OCI-LY7 (cell line): Measurements from ENCODE around the gene RBM33. TPM values are rescaled to one million over a fixed set of nuclear protein-coding genes. Genes with fewer than 3 reads are reported as not detected.
"Not testable (repeated sequence)": the region's sequence is repeated elsewhere in the genome, so short reads cannot be mapped to it uniquely, and the experiment has no call there.

Source experiments
- BruUV-seq: library from RNA; stranded (reverse); fragments of 400-500 nt; replicated peaks from 2 replicates; lab custom pipeline; 2021; lab: Mats Ljungman, UMichigan
- CTCF ChIA-PET: fragments of 300-600 bp; sonication (Branson Sonifier 250); formaldehyde crosslinking; loops from one replicate; lab custom pipeline; 2022; ENCODE audit warnings: antibody characterized with exemption; ENCODE audit not compliant: unreplicated experiment; lab: Charles Lee
- POLR2A ChIA-PET: fragments of 300-600 bp; sonication (Branson Sonifier 250); formaldehyde crosslinking; loops from one replicate; lab custom pipeline; 2022; ENCODE audit warnings: antibody characterized with exemption; lab: Charles Lee
- DNase-seq: peaks from one replicate; pipeline ENCODE4 v3.0.0-alpha.2; 2015; ENCODE audit warnings: low spot score
- H2AFZ ChIP-seq: fragments of 200-600 bp; sonication (generic), shearing (Covaris generic); 2 replicates; pipeline ENCODE4 v1.6.1; 2014; ENCODE audit warnings: mild to moderate bottlenecking, antibody characterized with exemption, low read length, moderate library complexity
- H3K27ac ChIP-seq: fragments of 200-600 bp; sonication (generic); 2 replicates; pipeline ENCODE4 v1.5.1; 2014; ENCODE audit warnings: mixed run types, low read depth, mild to moderate bottlenecking, moderate library complexity, low read length, inconsistent platforms; ENCODE audit not compliant: poor library complexity, severe bottlenecking
- H3K36me3 ChIP-seq: fragments of 200-600 bp; sonication (generic); 2 replicates; pipeline ENCODE4 v1.6.1; 2014; ENCODE audit warnings: mild to moderate bottlenecking, antibody characterized with exemption, low read length, moderate library complexity, mixed read lengths; ENCODE audit not compliant: insufficient read depth
- H3K4me1 ChIP-seq: fragments of 200-600 bp; sonication (generic); 2 replicates; pipeline ENCODE4 v1.5.1; 2014; ENCODE audit warnings: mild to moderate bottlenecking, low read length; ENCODE audit not compliant: insufficient read depth, poor library complexity, severe bottlenecking
- H3K4me2 ChIP-seq: fragments of 200-600 bp; sonication (generic); 2 replicates; pipeline ENCODE4 v1.6.1; 2014; ENCODE audit warnings: mild to moderate bottlenecking, low read length
- H3K4me3 ChIP-seq: fragments of 200-600 bp; sonication (generic); 2 replicates; pipeline ENCODE4 v1.5.1; 2014; ENCODE audit warnings: mild to moderate bottlenecking, low read depth, low read length; ENCODE audit not compliant: poor library complexity, severe bottlenecking
- H3K79me2 ChIP-seq: fragments of 200-600 bp; sonication (generic); 2 replicates; pipeline ENCODE4 v1.6.1; 2016; ENCODE audit warnings: low read depth, mild to moderate bottlenecking, low read length, moderate library complexity, mixed read lengths; ENCODE audit not compliant: insufficient read depth
- H3K9me2 ChIP-seq: fragments of 200-600 bp; sonication (generic); 2 replicates; pipeline ENCODE4 v1.6.1; 2016; ENCODE audit warnings: mild to moderate bottlenecking, low read length, mixed read lengths; ENCODE audit not compliant: insufficient read depth
- H3K9me3 ChIP-seq: fragments of 200-600 bp; sonication (generic); 2 replicates; pipeline ENCODE4 v1.6.1; 2014; ENCODE audit warnings: mild to moderate bottlenecking, mixed run types, low read length, mixed read lengths
- H4K20me1 ChIP-seq: fragments of 200-600 bp; sonication (generic); 2 replicates; pipeline ENCODE4 v1.6.1; 2014; ENCODE audit warnings: mild to moderate bottlenecking, antibody characterized with exemption, low read length, moderate library complexity, mixed read lengths; ENCODE audit not compliant: insufficient read depth
- CTCF ChIP-seq: fragments of 200-600 bp; sonication (generic); conservative IDR thresholded peaks from 2 replicates; pipeline ENCODE4 v1.5.1; 2014; ENCODE audit warnings: mild to moderate bottlenecking, antibody characterized with exemption, low read length, moderate library complexity, mixed read lengths
- EZH2phosphoT487 ChIP-seq: fragments of 200-600 bp; sonication (generic); IDR thresholded peaks from 2 replicates; pipeline ENCODE4 v1.6.1; 2018; ENCODE audit warnings: low read depth, borderline replicate concordance, mild to moderate bottlenecking, mixed run types, antibody characterized with exemption, low read length, moderate library complexity, mixed read lengths
- intact Hi-C: fragments of 100-400 bp; cut with micrococcal nuclease; formaldehyde crosslinking; loops from one replicate; pipeline ENCODE4 v1.10.0; 2022; ENCODE audit not compliant: unreplicated experiment
- total RNA-seq, 2 experiments: library from RNA; depleted of rRNA in 1 of 2; stranded (reverse); fragments of >200 nt in 1 of 2; shearing (Covaris generic) in 1 of 2; gene quantifications; 2 replicates each; pipeline ENCODE4 v1.2.3, GENCODE V29; 2014 to 2022

RBM33 gene
- total RNA-seq, 2 experiments from 2014 or later: 67.6 to 127 TPM

- intact Hi-C loops: no loop called here
- Histone ChIP-seq H3K4me1 (no peaks in the 10 kb centered on the region), H3K27ac (no peak overlapping the region), H3K79me2 (no peaks in the 10 kb centered on the region), H3K36me3 (no peaks in the 10 kb centered on the region), H3K9me2 (no peaks in the 10 kb centered on the region), H3K4me3 (no peak overlapping the region), H4K20me1 (no peaks in the 10 kb centered on the region), H3K4me2 (no peak overlapping the region), H3K9me3 (no peaks in the 10 kb centered on the region), H2AFZ (no peak overlapping the region)
- ChIA-PET POLR2A (no interaction called here), CTCF (interaction anchor here (0.6 kb wide), 1 partner anchor 323 kb away, joined by 3 read pairs; no protein-coding TSS in a partner anchor)
- no peak for DNase-seq
- no TSS peak for BruUV-seq
- no peak for TF ChIP-seq CTCF
- no peak for TF ChIP-seq EZH2phosphoT487
Measured at GRCh38 chr7:155611808-155612447, 32.5 kb upstream of the RBM33 start.

- H3K27ac ChIP-seq: no peak overlapping the region
- no peaks in the 10 kb centered on the region for H3K4me1 ChIP-seq
- ChIA-PET POLR2A (interaction anchor here (0.9 kb wide), 1 partner anchor 9 kb away, joined by 3 read pairs; no protein-coding TSS in a partner anchor), CTCF (interaction anchor here (0.6 kb wide), 2 partner anchors 130 to 324 kb away, joined by 3 read pairs; no protein-coding TSS in a partner anchor)
- H3K9me2 ChIP-seq: no peaks in the 10 kb centered on the region
- BruUV-seq: no TSS peak
- DNase-seq: no peak
- no peak overlapping the region for H3K4me3 ChIP-seq
- H3K4me2 ChIP-seq: no peak overlapping the region
- intact Hi-C loops: no loop called here
- no peaks in the 10 kb centered on the region for H3K9me3 ChIP-seq
- H2AFZ ChIP-seq: no peak overlapping the region
- no peaks in the 10 kb centered on the region for H3K36me3 ChIP-seq
- TF ChIP-seq CTCF (no peak), EZH2phosphoT487 (no peak)
- no peaks in the 10 kb centered on the region for H4K20me1 ChIP-seq
- no peaks in the 10 kb centered on the region for H3K79me2 ChIP-seq
Measured at GRCh38 chr7:155612658-155613057, 31.8 kb upstream of the RBM33 start.

GRCh38 chr7:155615085-155615484 lies 29.4 kb upstream of the RBM33 start:
- H3K9me2 ChIP-seq, BruUV-seq, H2AFZ ChIP-seq, H3K4me1 ChIP-seq, intact Hi-C loops, H3K79me2 ChIP-seq, H3K27ac ChIP-seq, H3K36me3 ChIP-seq, H3K9me3 ChIP-seq, POLR2A ChIA-PET, CTCF ChIA-PET, H3K4me3 ChIP-seq, DNase-seq, H3K4me2 ChIP-seq, H4K20me1 ChIP-seq: not testable (repeated sequence)
